C1 segment of cervical spinal cord (tissue), 14 donors: ENCODE measurements around the gene PASD1.
A peak's percentile ranks its signal among the peaks of the same experiment; 100 is the strongest.
"Not testable (repeated sequence)": the region's sequence is repeated elsewhere in the genome, so short reads cannot be mapped to it uniquely, and the experiment has no call there.

Experiments
- DNase-seq, 14 donors: peaks; one replicate each; lab custom pipeline; 2025; lab: John Stamatoyannopoulos, UW

PASD1 gene

GRCh38 chrX:151609222-151609621 is 45.7 kb downstream of the PASD1 start:
- DNase-seq = no peak

GRCh38 chrX:151621422-151621821 is 57.9 kb downstream of the PASD1 start:
- DNase-seq = no peak

- DNase-seq = no peak
Observed at GRCh38 chrX:151624677-151625076, 61.2 kb downstream of the PASD1 start.

- DNase-seq = no peak
Observed at GRCh38 chrX:151631822-151632221, 68.3 kb downstream of the PASD1 start.

- DNase-seq = no peak
Observed at GRCh38 chrX:151633157-151633556, 69.7 kb downstream of the PASD1 start.

GRCh38 chrX:151634937-151635336 is 71.5 kb downstream of the PASD1 start:
- no peak for DNase-seq

GRCh38 chrX:151641564-151641963 is 78.1 kb downstream of the PASD1 start:
- DNase-seq = no peak

GRCh38 chrX:151675121-151675746 is 111.8 kb downstream of the PASD1 start:
- DNase-seq = no peak

GRCh38 chrX:151676196-151676595 is 112.7 kb downstream of the PASD1 start:
- DNase-seq = no peak

- no peak for DNase-seq
Observed at GRCh38 chrX:151679798-151680402, 116.4 kb downstream of the PASD1 start.

GRCh38 chrX:151680805-151681204 is 117.3 kb downstream of the PASD1 start:
- peak in 3 of 14 donors; percentile 1 to 36 (median 8) for DNase-seq

GRCh38 chrX:151687635-151688034 is 124.2 kb downstream of the PASD1 start:
- DNase-seq = no peak

GRCh38 chrX:151688695-151689094 is 125.2 kb downstream of the PASD1 start:
- DNase-seq = no peak

GRCh38 chrX:151692825-151693224 is 129.3 kb downstream of the PASD1 start:
- no peak for DNase-seq

GRCh38 chrX:151694121-151694520 is 130.6 kb downstream of the PASD1 start:
- no peak for DNase-seq

- DNase-seq = no peak
Observed at GRCh38 chrX:151694661-151695582, 131.4 kb downstream of the PASD1 start, which contains the start of gene PRRG3. Gene PRRG3 (plus strand): TSS chrX:151695458. CDS start chrX:151698815, 3,357 bp downstream.

- DNase-seq = no peak
Observed at GRCh38 chrX:151695583-151696340, 132.3 kb downstream of the PASD1 start.

- DNase-seq = not testable (repeated sequence)
Observed at GRCh38 chrX:151697082-151697481, 133.6 kb downstream of the PASD1 start.

- no peak for DNase-seq
Observed at GRCh38 chrX:151697522-151697921, 134.0 kb downstream of the PASD1 start.

- DNase-seq = no peak
Observed at GRCh38 chrX:151698485-151698884, 135.0 kb downstream of the PASD1 start.

- DNase-seq = no peak
Observed at GRCh38 chrX:151699746-151700145, 136.3 kb downstream of the PASD1 start.

- no peak for DNase-seq
Observed at GRCh38 chrX:151700581-151700980, 137.1 kb downstream of the PASD1 start.
